Measurements from ENCODE around the gene RBMS3. TPM values are rescaled to one million over a fixed set of nuclear protein-coding genes. Genes with fewer than 3 reads are reported as not detected.

Gene RBMS3
- total RNA-seq, 1 donor from 2014 or later: 3.4 TPM

DNA sequence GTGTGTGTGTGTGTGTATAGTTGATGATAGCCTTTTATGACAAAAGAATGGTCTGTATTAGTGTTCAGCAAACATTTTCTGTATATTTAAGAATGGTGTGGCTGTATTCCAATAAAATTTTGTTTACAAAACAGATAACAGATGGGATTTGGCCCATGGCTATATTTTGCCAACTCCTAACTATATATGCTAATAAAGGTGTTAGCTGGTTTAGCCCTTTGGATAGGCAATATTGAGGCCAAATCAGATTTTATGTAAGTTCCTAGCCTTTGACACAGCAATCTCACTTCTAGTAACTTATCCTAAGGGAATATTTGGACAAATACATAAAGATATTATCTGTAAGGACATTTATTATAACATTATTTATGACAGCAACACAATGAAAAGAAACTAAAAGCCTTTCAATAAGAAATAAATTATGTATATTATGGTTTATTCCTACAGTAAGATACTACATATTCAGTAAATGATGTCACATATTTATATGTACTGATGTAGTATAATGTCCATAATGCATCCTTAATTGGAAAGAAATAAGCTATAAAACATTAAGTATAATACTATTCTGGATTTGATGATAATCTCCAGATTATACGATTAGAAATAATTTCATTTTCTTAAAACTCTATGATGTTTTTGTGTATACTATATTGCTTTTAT, 264.0 kb downstream of the RBMS3 start:
- DNase-seq (ENCODE audit: low read depth) (no peak), FAIRE-seq (no peak)
- no peaks in the 10 kb centered on the region for H3K36me3 ChIP-seq (ENCODE audit: control insufficient read depth, insufficient read depth, low read length)
- H3K27me3 ChIP-seq (ENCODE audit: control insufficient read depth, insufficient read depth, low read length): no peaks in the 10 kb centered on the region
- H3K4me3 ChIP-seq (ENCODE audit: low read depth, low read length): no peak overlapping the region
- TF ChIP-seq, protein P1, sequence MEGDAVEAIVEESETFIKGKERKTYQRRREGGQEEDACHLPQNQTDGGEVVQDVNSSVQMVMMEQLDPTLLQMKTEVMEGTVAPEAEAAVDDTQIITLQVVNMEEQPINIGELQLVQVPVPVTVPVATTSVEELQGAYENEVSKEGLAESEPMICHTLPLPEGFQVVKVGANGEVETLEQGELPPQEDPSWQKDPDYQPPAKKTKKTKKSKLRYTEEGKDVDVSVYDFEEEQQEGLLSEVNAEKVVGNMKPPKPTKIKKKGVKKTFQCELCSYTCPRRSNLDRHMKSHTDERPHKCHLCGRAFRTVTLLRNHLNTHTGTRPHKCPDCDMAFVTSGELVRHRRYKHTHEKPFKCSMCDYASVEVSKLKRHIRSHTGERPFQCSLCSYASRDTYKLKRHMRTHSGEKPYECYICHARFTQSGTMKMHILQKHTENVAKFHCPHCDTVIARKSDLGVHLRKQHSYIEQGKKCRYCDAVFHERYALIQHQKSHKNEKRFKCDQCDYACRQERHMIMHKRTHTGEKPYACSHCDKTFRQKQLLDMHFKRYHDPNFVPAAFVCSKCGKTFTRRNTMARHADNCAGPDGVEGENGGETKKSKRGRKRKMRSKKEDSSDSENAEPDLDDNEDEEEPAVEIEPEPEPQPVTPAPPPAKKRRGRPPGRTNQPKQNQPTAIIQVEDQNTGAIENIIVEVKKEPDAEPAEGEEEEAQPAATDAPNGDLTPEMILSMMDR (IDR thresholded peaks at IDR 0.05; ENCODE audit: insufficient read depth, low read length, severe bottlenecking): no peak

DNA sequence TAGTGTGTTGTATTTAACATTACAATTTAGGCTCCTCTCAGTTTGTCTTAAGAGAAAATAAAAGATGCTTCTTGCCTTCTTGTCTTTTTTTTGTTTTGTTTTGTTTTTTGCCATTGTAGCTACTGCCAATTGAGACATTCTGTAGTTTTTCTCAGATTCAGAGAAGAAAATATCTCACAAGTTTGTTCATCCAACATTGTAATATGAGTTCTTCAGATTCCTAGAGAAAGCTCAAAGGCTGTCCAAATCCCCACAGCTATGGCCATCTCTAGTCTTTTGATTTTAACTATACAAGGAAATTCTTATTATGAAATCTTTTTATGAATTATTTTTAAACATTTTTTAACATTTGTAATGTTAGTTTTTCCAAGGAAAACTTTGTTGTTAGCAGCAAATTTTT, 264.7 kb downstream of the RBMS3 start:
- H3K27me3 ChIP-seq (ENCODE audit: control insufficient read depth, insufficient read depth, low read length): no peaks in the 10 kb centered on the region
- no peak overlapping the region for H3K4me3 ChIP-seq (ENCODE audit: low read depth, low read length)
- no peak for FAIRE-seq
- TF ChIP-seq, protein P1 (IDR thresholded peaks at IDR 0.05; ENCODE audit: insufficient read depth, low read length, severe bottlenecking): no peak
- DNase-seq (ENCODE audit: low read depth): no peak
- no peaks in the 10 kb centered on the region for H3K36me3 ChIP-seq (ENCODE audit: control insufficient read depth, insufficient read depth, low read length)

DNA sequence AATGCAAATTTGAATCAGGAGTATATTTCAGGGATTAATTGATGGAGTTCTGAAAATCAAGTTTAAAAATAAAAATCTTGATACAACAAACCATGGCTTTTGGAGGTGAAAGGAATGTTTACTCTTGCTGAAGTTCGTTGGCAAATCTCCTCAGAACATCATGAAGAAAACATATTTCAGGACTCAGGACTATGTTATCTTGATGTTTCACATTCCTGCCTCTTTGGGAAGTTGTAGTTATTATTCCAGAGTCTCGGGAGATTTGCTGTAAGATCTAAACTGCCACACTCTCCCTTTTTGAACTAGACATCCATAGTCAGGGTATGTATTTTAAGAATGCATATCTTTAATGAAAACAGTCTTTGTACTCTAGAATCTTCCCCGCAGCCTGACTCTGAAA, 271.2 kb downstream of the RBMS3 start:
- Histone ChIP-seq H3K4me3 (ENCODE audit: low read depth, low read length) (no peak overlapping the region), H3K36me3 (ENCODE audit: control insufficient read depth, insufficient read depth, low read length) (no peaks in the 10 kb centered on the region), H3K27me3 (ENCODE audit: control insufficient read depth, insufficient read depth, low read length) (no peaks in the 10 kb centered on the region)
- TF ChIP-seq, protein P1 (IDR thresholded peaks at IDR 0.05; ENCODE audit: insufficient read depth, low read length, severe bottlenecking): no peak
- no peak for DNase-seq (ENCODE audit: low read depth)
- FAIRE-seq: no peak

DNA sequence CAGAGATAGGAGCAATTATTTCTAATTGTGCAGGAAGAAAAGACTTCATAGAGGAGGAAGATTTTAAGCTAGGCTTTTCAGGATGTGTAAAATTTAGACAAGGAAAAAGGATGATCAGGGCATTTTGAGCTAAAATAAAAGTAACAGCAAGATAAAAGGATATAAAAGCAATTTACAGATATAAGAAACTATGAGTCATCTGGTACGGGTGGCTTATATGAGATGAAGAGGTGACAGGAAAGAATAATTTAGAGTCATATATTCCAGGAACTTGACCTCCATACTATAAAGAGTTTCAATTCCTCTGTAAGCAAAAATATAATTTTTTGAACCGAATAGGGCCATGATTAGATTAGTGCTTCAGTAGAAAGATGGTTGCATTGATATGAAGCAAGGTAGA, 273.7 kb downstream of the RBMS3 start:
- Histone ChIP-seq H3K4me3 (ENCODE audit: low read depth, low read length) (no peak overlapping the region), H3K36me3 (ENCODE audit: control insufficient read depth, insufficient read depth, low read length) (no peaks in the 10 kb centered on the region), H3K27me3 (ENCODE audit: control insufficient read depth, insufficient read depth, low read length) (no peaks in the 10 kb centered on the region)
- TF ChIP-seq, protein P1 (IDR thresholded peaks at IDR 0.05; ENCODE audit: insufficient read depth, low read length, severe bottlenecking): no peak
- FAIRE-seq (no peak), DNase-seq (ENCODE audit: low read depth) (no peak)

DNA sequence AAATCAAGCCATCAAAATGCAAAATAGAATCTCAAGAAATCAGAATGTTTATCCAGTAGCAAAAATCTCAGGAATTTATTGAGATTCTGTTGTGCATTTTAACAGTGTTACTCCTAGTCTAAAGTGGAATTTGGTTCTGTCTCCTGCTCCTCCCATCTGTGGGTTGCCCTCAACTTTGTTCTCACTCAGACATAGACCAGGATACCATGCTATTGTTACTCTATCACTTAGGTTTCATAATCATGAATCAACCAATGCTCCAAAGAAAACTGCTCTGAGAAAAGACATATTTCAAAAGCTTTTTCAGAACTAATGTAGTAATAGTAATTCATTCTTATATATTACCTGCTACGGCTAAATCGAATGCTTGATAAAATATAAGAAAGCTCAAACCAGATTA, 274.7 kb downstream of the RBMS3 start:
- no peak for FAIRE-seq
- H3K4me3 ChIP-seq (ENCODE audit: low read depth, low read length): no peak overlapping the region
- DNase-seq (ENCODE audit: low read depth): no peak
- TF ChIP-seq, protein P1 (IDR thresholded peaks at IDR 0.05; ENCODE audit: insufficient read depth, low read length, severe bottlenecking): no peak
- H3K36me3 ChIP-seq (ENCODE audit: control insufficient read depth, insufficient read depth, low read length): no peaks in the 10 kb centered on the region
- H3K27me3 ChIP-seq (ENCODE audit: control insufficient read depth, insufficient read depth, low read length): no peaks in the 10 kb centered on the region

DNA sequence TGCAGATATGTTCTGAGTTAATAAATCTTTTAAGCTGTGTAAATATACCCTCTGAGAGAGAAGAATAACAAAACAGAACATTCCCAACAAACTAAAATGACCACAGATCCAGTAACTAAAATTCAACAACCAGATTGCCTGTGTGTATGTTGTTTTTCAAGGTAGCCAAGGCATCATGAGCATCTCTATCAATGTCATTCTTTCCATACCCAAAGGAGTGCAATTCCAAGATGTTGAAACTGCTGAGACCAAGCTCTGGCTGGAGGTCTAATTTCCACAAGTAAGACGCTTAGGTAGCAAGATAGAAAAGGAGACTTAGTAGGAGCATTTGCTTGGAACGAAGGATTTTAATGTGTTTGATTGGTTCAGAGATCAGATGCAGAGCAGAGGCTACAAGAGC, 276.3 kb downstream of the RBMS3 start:
- Histone ChIP-seq H3K36me3 (ENCODE audit: control insufficient read depth, insufficient read depth, low read length) (no peaks in the 10 kb centered on the region), H3K27me3 (ENCODE audit: control insufficient read depth, insufficient read depth, low read length) (no peaks in the 10 kb centered on the region)
- FAIRE-seq: no peak

More for the DNA sequence above, 276.3 kb downstream of the RBMS3 start:
- H3K4me3 ChIP-seq (ENCODE audit: low read depth, low read length): no peak overlapping the region
- TF ChIP-seq, protein P1 (IDR thresholded peaks at IDR 0.05; ENCODE audit: insufficient read depth, low read length, severe bottlenecking): no peak
- DNase-seq (ENCODE audit: low read depth): no peak

All from bronchial epithelial cell (primary cell).